Measurements from ENCODE around the gene SLC23A1.

- TF ChIP-seq EGR1 (IDR thresholded peaks at IDR 0.05) (no peak), TAF1 (IDR thresholded peaks at IDR 0.05; ENCODE audit: low read depth) (no peak), EP300 (IDR thresholded peaks at IDR 0.05; ENCODE audit: borderline replicate concordance) (no peak), CEBPB (IDR thresholded peaks at IDR 0.05) (no peak)
These were observed 48.6 kb upstream of the SLC23A1 start for GRCh38 chr5:139431706-139432105.

Measured in Ishikawa (cell line).